Neural progenitor cell (in vitro differentiated cells): ENCODE results near the gene SFSWAP. TPM values are rescaled to one million over a fixed set of nuclear protein-coding genes. Genes with fewer than 3 reads are reported as not detected.

Source experiments
- DNase-seq: peaks from one replicate; pipeline ENCODE4 v3.0.0-alpha.2; 2016; ENCODE audit warnings: low spot score
- H2AFZ ChIP-seq: fragments of 200-600 bp; sonication (generic); replicated peaks from 2 replicates; pipeline ENCODE4 v1.6.1; 2016; ENCODE audit warnings: antibody characterized with exemption
- H3F3A ChIP-seq: fragments of 200-600 bp; sonication (generic); 2 replicates; pipeline ENCODE4 v1.6.1; 2016; ENCODE audit warnings: antibody characterized with exemption, low read depth
- H3K27ac ChIP-seq: fragments of 200-600 bp; sonication (generic); 2 replicates; pipeline ENCODE4 v1.5.1; 2016; ENCODE audit warnings: mild to moderate bottlenecking
- H3K27me3 ChIP-seq: fragments of 200-600 bp; sonication (generic); 2 replicates; pipeline ENCODE4 v1.6.1; 2016; ENCODE audit warnings: mild to moderate bottlenecking, moderate library complexity
- H3K36me3 ChIP-seq: fragments of 200-600 bp; sonication (generic); 2 replicates; pipeline ENCODE4 v1.5.1; 2016
- H3K4me1 ChIP-seq: fragments of 200-600 bp; sonication (generic); 2 replicates; pipeline ENCODE4 v1.6.1; 2016; ENCODE audit warnings: mixed run types
- H3K4me2 ChIP-seq: fragments of 200-600 bp; sonication (generic); 2 replicates; pipeline ENCODE4 v1.6.1; 2016
- H3K4me3 ChIP-seq: fragments of 200-600 bp; sonication (generic); 2 replicates; pipeline ENCODE4 v1.5.1; 2016
- H3K79me2 ChIP-seq: fragments of 200-600 bp; sonication (generic); 2 replicates; pipeline ENCODE4 v1.6.1; 2016; ENCODE audit warnings: low read depth
- H3K9ac ChIP-seq: fragments of 200-600 bp; sonication (generic); 2 replicates; pipeline ENCODE4 v1.6.1; 2016
- H3K9me3 ChIP-seq: fragments of 200-600 bp; sonication (generic); 2 replicates; pipeline ENCODE4 v1.5.1; 2016; ENCODE audit warnings: low read depth
- H4K20me1 ChIP-seq: fragments of 200-600 bp; sonication (generic); 2 replicates; pipeline ENCODE4 v1.6.1; 2016; ENCODE audit warnings: low read depth
- H3K27ac Mint-ChIP-seq: 3 replicates; pipeline ENCODE4 v1.8.0; 2021; ENCODE audit warnings: mixed read lengths
- H3K27me3 Mint-ChIP-seq: 2 replicates; pipeline ENCODE4 v1.8.0; 2022; ENCODE audit warnings: low read depth, mild to moderate bottlenecking, inconsistent platforms, moderate library complexity, mixed read lengths; ENCODE audit not compliant: insufficient read depth
- H3K36me3 Mint-ChIP-seq: 3 replicates; pipeline ENCODE4 v1.8.0; 2021; ENCODE audit warnings: mixed read lengths
- H3K4me1 Mint-ChIP-seq: 3 replicates; pipeline ENCODE4 v1.8.0; 2021; ENCODE audit warnings: mixed read lengths
- H3K4me3 Mint-ChIP-seq: 3 replicates; pipeline ENCODE4 v1.8.0; 2021; ENCODE audit warnings: mild to moderate bottlenecking, moderate library complexity, mixed read lengths
- H3K9me3 Mint-ChIP-seq: 3 replicates; pipeline ENCODE4 v1.8.0; 2020; ENCODE audit warnings: mixed read lengths
- EZH2 ChIP-seq: fragments of 200-600 bp; sonication (generic); IDR thresholded peaks from 2 replicates; pipeline ENCODE4 v1.6.1; 2017; ENCODE audit warnings: antibody characterized with exemption, mild to moderate bottlenecking, moderate library complexity
- EZH2phosphoT487 ChIP-seq: fragments of 200-600 bp; sonication (generic); IDR thresholded peaks from 2 replicates; pipeline ENCODE4 v1.6.1; 2017; ENCODE audit warnings: antibody characterized with exemption
- total RNA-seq: library from RNA; depleted of rRNA; stranded (reverse); fragments of >200 nt; gene quantifications from 2 replicates; pipeline ENCODE4 v1.2.3, GENCODE V29; 2015; ENCODE audit warnings: low replicate concordance
- TF ChIP-seq, protein P1 (sequence below): fragments of 200-600 bp; sonication (generic); IDR thresholded peaks from 2 replicates; pipeline ENCODE4 v1.5.1; 2017; ENCODE audit warnings: antibody characterized with exemption, mild to moderate bottlenecking

SFSWAP gene
- total RNA-seq, 1 donor from 2014 or later: 37.0 TPM

DNA sequence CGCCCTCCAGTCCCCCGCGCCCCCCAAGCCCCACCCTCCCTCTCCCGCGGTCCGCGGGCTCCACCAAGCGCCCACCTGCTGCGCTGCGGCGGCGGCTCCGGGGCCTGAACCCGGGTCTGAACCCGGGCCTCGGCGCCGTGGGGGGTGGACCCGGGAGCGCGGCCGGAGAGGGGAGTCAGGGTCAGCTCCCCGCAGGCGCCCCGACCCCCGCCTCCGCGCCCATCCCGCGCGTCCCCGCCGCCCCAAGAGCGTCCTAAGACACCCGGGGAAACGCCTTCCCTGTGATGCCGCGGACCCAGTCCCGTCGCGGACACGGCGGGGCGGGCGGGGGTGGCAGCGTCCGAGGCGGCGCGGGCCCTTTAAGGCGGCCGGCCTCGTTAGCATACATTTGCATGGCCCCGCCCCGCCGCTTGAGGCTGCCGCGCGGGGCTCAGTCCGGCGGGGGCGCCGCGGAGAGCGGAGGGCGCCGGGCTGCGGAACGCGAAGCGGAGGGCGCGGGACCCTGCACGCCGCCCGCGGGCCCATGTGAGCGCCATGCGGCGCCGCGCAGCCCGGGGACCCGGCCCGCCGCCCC is 117.2 kb downstream of the SFSWAP start, which contains the start of gene MMP17:
MMP17 (plus strand) TSS at position 433 of the 574 bp plus-strand sequence; CDS start at position 535, 102 bp downstream.
- Histone ChIP-seq H2AFZ (peak within 1 kb of the TSS; percentile 0), H4K20me1 (peaks cover 11% of the 10 kb centered on the region), H3K79me2 (no peaks in the 10 kb centered on the region), H3K27ac (no peak within 1 kb of the TSS), H3F3A (peaks cover 21% of the 10 kb centered on the region), H3K27me3 (peaks cover 64% of the 10 kb centered on the region), H3K4me3 (peak within 1 kb of the TSS; percentile 66), H3K4me1 (peaks cover 13% of the 10 kb centered on the region), H3K4me2 (peak within 1 kb of the TSS; percentile 98), H3K36me3 (no peaks in the 10 kb centered on the region), H3K9ac (no peak within 1 kb of the TSS), H3K9me3 (no peaks in the 10 kb centered on the region)
- Mint-ChIP-seq H3K27ac (no peak within 1 kb of the TSS), H3K36me3 (no peaks in the 10 kb centered on the region), H3K27me3 (peaks cover 36% of the 10 kb centered on the region), H3K9me3 (no peaks in the 10 kb centered on the region), H3K4me3 (peak within 1 kb of the TSS; percentile 80), H3K4me1 (peaks cover 16% of the 10 kb centered on the region)
- TF ChIP-seq EZH2: no peak
- TF ChIP-seq, protein P1, sequence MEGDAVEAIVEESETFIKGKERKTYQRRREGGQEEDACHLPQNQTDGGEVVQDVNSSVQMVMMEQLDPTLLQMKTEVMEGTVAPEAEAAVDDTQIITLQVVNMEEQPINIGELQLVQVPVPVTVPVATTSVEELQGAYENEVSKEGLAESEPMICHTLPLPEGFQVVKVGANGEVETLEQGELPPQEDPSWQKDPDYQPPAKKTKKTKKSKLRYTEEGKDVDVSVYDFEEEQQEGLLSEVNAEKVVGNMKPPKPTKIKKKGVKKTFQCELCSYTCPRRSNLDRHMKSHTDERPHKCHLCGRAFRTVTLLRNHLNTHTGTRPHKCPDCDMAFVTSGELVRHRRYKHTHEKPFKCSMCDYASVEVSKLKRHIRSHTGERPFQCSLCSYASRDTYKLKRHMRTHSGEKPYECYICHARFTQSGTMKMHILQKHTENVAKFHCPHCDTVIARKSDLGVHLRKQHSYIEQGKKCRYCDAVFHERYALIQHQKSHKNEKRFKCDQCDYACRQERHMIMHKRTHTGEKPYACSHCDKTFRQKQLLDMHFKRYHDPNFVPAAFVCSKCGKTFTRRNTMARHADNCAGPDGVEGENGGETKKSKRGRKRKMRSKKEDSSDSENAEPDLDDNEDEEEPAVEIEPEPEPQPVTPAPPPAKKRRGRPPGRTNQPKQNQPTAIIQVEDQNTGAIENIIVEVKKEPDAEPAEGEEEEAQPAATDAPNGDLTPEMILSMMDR: peak; percentile 18
- DNase-seq: peak; percentile 94

DNA sequence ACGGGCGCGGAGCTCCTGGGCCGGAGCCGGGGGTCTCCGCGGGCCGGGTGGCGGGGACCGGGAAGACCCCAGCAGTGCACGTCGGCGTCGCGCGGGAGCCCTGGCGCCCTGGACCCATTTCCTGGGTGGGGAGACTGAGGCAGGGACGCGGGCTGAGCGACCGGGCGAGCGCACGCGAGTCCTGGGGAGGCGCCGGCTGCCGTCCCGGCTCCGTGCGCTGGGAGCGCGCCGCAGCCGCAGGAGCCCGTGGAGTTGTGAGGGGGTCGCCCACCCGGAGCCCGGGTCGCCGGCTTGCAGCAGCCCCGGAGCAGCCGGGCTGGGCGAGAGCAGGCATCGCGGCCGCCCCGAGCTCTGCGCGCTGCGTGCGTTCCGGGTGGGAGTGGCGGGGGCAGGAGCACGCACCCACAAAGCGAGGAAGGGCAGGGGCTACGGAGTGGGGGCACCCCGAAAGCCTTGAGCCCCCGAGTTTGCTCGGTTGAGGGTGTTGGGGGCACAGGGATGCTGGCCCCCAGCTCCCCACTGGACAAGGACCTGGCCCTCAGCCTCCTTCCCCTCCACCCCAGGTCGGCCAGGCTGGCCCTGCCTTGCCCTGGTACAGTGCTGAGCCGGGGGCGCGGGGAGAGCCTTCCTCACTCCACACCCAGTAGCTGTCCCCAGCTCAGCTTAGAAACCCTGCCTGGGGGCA is 117.9 kb downstream of the SFSWAP start:
- H4K20me1 ChIP-seq: peaks cover 11% of the 10 kb centered on the region
- H3K36me3 Mint-ChIP-seq: no peaks in the 10 kb centered on the region
- H3K36me3 ChIP-seq: no peaks in the 10 kb centered on the region
- H3K27ac Mint-ChIP-seq: no peak overlapping the region
- peaks cover 19% of the 10 kb centered on the region for H3K4me1 Mint-ChIP-seq
- H2AFZ ChIP-seq: peak overlapping the region; percentile 0
- peak overlapping the region; percentile 66 for H3K4me3 ChIP-seq
- peaks cover 13% of the 10 kb centered on the region for H3K4me1 ChIP-seq
- no peak overlapping the region for H3K9ac ChIP-seq
- no peaks in the 10 kb centered on the region for H3K9me3 ChIP-seq
- no peak overlapping the region for H3K27ac ChIP-seq
- H3K4me2 ChIP-seq: peak overlapping the region; percentile 98
- peak overlapping the region; percentile 80 for H3K4me3 Mint-ChIP-seq
- DNase-seq: peak; percentile 30
- peaks cover 21% of the 10 kb centered on the region for H3F3A ChIP-seq
- no peaks in the 10 kb centered on the region for H3K79me2 ChIP-seq
- peaks cover 36% of the 10 kb centered on the region for H3K27me3 Mint-ChIP-seq
- no peaks in the 10 kb centered on the region for H3K9me3 Mint-ChIP-seq
- TF ChIP-seq EZH2: peak; percentile 28
- no peak for TF ChIP-seq EZH2phosphoT487
- TF ChIP-seq, protein P1: no peak
- peaks cover 65% of the 10 kb centered on the region for H3K27me3 ChIP-seq

DNA sequence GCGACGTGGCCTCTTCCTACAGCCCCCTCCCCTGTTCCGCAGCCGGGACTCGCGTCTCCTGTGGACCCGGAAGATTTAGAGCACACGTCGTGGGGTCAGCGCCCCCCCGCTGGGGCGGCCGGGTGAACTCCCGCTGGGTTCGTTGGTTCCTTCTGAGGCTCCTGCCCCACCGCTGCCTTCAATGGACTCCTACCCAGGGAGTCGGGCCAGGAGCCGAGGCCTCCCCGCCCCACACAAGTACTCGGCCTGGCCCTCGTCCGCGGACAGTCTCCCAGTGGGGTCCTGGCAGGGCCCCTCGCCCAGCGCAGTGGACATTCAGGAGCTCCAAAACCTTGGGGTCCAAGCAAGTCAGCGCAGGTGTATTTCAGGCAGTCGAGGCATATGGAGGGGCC is 118.5 kb downstream of the SFSWAP start:
- peaks cover 36% of the 10 kb centered on the region for H3K27me3 Mint-ChIP-seq
- DNase-seq: peak; percentile 52
- no peaks in the 10 kb centered on the region for H3K9me3 ChIP-seq
- H3K9me3 Mint-ChIP-seq: no peaks in the 10 kb centered on the region
- H3K9ac ChIP-seq: no peak overlapping the region
- no peaks in the 10 kb centered on the region for H3K36me3 ChIP-seq
- H3K4me1 ChIP-seq: peaks cover 13% of the 10 kb centered on the region
- peak overlapping the region; percentile 80 for H3K4me3 Mint-ChIP-seq
- H4K20me1 ChIP-seq: peaks cover 11% of the 10 kb centered on the region
- no peaks in the 10 kb centered on the region for H3K79me2 ChIP-seq
- H3K27ac ChIP-seq: no peak overlapping the region
- H3K27ac Mint-ChIP-seq: no peak overlapping the region
- peaks cover 65% of the 10 kb centered on the region for H3K27me3 ChIP-seq
- peak overlapping the region; percentile 98 for H3K4me2 ChIP-seq
- H3K36me3 Mint-ChIP-seq: no peaks in the 10 kb centered on the region
- H3F3A ChIP-seq: peaks cover 21% of the 10 kb centered on the region
- H3K4me3 ChIP-seq: peak overlapping the region; percentile 66
- H2AFZ ChIP-seq: peak overlapping the region; percentile 0
- peaks cover 19% of the 10 kb centered on the region for H3K4me1 Mint-ChIP-seq
- TF ChIP-seq, protein P1: no peak
- TF ChIP-seq EZH2phosphoT487 (peak; percentile 74), EZH2 (peak; percentile 65)
